HG03280 (cell line): Measurements from ENCODE around the gene CELF2.
A peak's percentile ranks its signal among the peaks of the same experiment; 100 is the strongest.

Source experiments
- ATAC-seq: cut with Tn5 transposase; IDR thresholded peaks from one replicate; pipeline ENCODE4 v1.9.1; 2021; ENCODE audit warnings: mild to moderate bottlenecking, moderate library complexity; ENCODE audit not compliant: unreplicated experiment

The CELF2 gene

DNA sequence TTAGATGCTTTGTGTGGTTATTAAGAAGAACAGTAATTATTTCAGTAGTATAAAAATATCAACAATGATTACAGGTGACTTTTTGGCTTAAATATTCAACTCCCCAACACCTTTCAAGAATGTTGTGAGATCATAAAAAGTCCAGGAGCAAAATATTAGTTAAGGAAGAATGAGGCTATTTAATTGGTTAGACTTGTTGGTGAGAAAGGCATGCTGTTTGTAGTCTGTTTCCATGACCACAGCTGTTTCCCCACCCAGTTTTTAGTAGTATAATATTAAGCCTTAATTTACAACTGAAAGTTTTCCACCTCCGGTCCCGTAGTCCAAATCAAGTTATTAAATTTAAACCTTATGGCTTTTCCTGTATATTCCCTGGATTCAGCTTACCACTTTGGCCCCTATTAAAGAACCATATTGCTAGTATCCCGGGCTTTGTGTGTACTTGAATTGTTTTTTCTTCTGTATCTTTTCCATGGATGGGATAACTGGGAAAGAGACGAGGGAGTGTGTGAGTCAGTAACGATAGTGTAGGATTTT lies 133.3 kb downstream of the CELF2 start:
- no peak for ATAC-seq

DNA sequence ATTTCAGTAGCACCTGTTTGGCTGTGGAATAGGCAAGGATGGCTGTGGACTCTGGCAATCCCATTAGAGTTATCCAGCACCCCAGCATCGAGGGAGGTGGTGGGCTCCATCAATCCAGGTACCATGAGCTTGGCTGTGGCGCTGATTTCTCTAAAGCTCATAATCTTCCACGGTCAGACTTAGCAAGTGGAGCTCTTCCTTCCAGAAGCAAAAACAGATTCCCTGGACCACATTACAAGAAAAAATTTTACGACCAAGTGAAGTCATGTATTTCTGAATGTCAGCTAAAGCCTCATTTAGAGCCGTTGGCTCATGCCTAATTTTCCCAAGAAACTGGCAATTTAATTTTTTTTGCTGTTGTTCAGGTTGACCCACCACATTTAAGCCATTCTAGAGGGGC lies 135.1 kb downstream of the CELF2 start:
- ATAC-seq, result no peak

DNA sequence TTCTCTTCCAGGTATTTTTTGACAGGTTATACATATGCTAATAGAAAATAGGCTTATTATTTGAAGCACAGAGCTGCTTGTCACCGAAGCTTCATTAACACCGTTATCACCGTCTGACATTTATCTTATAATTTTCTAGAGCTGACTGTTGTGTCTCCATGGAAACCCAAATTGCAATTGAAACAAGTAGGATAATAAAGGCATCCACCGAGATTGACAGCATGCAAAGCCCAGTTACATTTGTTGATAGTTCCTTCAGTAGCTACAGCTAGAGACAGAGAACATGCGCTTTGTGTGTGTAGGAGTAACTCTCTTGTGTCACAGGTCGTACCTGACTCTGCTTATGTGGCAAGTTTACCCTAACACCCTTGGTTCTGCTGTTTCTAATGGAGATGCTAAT lies 135.6 kb downstream of the CELF2 start:
- no peak for ATAC-seq

DNA sequence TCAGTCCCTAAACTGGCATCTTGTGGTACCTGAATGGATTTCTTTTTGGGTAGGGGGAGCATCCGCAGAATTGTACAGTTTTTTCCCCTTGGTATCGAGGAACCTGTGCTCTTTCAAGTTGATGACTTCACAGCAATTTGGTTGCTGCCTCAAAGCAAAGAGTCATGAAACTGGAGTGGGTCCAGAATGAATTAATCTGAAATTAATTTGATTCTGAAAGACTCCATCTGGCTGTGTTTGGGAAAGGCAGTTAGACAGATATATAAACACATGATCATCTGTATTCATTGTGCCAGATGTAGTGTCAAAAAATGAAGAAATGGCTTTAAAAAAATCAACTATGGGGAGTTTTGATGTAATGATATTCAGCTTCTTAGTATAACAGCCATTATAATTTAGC lies 136.1 kb downstream of the CELF2 start:
- no peak for ATAC-seq

DNA sequence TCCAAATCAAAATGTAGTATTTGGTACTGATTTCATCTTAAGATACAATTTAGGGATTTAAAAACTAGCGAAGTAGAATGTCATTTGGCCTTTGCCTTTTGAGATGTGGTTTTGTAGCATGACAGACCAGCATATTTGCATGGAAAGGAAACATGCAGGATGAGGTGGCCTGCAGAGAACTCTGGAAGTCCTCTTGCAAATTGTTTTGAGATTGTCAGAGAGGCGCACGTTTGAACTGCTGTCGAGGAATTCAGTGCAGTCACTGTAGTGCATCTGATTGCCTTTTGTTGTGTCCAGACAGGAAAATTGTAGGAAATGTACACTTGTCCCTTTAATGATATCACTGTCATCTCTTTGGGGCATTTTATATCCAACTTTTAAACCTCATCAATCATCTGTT lies 136.7 kb downstream of the CELF2 start:
- no peak for ATAC-seq

DNA sequence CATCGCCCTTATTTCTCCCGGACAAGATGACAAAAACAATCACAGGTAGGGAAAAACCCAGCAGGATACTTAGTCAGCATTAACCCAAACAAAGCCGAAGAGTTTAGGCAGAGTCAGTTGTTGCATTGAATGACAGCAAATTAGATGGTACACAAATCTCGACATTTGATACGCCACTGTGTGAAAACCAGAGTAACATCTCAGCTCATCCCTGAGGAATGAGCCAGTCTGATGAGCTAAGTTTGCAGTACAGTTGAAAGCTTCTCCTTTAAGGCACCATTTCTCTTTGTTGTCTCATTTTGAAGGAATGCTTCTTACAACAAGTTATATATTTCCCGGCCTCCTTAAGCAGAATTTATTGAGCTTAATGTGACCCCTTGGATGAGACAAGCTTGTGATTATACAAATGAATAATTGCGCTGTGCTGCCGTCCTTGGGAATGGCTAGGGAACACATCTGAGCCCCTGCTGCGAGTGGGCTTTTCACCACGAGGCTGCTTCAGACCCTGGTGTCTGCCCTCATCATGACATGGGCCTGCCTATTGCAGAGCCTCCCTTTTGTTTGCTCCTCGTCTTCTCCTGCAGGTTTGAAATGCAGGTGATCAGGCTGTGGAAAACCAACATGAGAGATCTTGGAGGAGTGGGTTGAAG lies 137.3 kb downstream of the CELF2 start:
- no peak for ATAC-seq

DNA sequence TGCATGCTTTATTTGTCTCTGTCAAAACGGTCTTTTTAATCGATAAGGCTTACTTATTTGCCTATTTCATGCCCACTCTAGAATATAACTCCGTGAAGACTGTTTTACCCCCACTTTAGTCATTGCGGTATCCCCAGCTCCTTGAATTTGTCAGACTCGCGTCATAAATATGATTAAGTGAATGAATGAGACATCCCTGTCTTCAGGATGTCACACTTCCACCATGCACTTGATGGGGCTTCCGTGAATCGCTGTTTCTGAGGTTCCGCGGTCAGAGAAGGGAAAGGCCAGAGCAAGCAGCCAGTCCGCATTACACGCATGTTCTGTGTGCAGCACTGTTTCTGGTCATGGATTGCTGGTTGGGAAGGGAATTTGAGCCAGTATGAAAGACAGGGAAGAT lies 138.8 kb downstream of the CELF2 start:
- no peak for ATAC-seq

DNA sequence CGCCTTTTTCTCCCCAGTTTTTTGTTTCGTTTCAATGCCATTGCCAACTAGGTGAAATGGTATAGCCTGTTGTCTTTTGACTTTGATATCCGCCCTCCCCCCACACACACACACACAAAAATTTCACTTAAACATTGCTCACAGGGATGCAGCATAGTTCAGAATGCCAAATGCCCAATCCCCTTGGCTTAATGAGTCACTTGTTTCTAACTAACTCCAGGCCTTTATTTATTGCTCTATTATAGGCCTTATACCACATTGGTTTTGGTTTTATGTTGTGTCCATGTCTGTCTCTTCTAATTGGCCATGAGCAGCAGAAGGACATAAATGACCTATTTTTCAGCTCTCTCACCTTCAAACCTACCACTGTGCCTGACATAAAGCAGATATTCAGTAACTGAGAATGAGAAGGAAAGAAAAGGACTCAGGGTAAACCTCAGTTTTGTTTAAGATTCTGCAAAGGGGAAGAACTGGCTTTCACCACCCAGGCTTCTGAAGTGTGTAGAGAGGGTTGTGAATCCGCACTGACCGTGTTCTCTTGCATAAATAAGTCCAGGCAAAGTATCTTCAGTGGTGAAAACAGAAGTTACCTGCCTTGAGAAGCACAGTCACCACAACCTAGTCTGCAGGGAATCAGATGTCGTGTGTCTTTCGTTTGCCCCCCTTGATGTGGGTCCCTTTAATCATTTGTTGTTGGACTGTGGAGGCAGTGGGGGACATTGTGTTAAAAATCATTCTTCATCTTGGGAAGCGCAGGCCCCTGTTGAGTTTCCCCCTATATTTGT lies 139.8 kb downstream of the CELF2 start:
- no peak for ATAC-seq

DNA sequence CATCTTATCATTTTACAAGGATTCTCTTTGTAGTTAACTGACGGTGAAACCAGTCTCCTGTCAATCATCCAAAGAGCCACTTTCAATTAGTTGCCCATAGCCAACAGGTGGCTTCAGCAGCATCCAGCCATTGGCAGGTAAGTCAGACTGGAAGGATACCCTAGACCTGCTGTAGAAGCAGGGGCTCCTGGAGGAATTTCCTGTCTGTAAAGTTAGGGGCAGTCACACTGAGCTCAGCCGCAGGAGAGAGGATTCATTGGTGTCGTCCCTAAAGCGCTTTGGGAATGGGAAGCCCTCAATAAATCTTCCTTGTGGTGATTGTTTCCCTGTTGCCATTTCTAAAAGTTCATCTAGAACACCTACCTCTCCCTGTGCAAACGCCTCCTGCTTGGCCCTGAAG lies 140.4 kb downstream of the CELF2 start:
- ATAC-seq, result no peak

DNA sequence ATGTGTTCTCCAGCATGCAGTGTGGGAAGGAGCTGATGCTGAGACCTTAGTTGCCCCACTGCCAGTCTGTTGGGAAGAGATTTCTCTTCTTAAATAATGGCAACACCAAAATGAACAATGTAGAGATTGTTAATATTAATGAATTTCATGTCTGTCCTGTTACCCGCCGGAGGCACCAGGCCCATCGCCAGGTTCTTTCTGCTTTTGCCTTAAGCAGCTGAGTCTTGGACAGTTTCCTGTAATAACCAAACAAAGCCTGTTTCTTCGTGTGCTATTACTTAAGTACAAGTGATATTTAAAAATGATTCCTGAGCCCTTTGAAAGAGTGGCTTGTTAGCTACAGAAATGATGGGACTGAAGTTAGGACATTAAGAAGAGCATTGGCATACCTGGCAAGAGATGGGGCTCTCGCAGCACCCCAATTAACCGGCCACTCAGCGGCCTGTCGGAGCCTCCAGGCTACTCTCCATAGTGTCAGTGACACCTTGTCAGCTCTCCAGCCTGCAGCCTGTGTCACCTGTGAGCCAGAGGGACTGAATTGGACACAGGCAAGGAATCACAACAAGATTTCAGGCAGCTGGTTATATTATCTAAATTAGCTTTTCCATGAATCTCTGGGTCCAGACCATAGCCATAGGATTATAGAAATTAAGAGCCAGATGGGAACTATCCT lies 142.0 kb downstream of the CELF2 start:
- no peak for ATAC-seq

DNA sequence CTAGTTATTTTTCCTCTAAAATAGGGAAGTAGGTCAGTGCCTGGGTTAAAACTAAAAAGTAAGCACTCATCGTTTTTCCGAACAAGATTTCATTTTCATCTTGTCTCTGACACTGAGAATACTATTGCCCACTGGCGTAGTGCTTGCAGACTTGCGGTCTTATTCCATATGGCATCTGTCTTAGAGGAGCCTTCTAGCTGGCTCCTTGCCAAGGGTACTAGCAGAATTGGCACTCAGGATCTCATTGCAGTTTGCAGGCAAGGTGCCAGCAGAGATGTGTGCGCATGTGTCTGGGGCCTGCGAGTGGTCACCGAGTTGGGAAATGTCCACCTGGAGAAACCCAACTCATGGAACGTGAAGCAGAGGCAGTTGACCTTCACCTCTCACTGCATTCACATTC lies 143.4 kb downstream of the CELF2 start:
- ATAC-seq, result no peak

DNA sequence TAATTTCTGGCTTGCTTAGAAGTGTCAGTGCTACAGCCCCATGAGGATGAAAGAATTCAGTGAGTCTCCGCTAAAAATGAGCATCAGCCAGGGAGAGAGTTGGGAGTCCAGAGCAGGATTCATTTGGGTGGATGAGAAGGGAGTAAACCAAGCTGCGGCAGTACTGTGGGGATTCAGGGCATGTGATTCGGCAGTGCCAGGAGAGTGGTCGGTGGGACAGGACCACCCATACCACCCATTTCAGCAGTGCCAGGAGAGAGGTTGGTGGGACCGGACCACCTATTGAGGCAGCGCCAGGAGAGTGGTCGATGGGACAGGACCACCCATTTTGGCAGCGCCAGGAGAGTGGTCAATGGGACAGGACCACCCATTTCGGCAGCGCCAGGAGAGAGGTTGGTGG lies 144.2 kb downstream of the CELF2 start:
- ATAC-seq, result no peak

DNA sequence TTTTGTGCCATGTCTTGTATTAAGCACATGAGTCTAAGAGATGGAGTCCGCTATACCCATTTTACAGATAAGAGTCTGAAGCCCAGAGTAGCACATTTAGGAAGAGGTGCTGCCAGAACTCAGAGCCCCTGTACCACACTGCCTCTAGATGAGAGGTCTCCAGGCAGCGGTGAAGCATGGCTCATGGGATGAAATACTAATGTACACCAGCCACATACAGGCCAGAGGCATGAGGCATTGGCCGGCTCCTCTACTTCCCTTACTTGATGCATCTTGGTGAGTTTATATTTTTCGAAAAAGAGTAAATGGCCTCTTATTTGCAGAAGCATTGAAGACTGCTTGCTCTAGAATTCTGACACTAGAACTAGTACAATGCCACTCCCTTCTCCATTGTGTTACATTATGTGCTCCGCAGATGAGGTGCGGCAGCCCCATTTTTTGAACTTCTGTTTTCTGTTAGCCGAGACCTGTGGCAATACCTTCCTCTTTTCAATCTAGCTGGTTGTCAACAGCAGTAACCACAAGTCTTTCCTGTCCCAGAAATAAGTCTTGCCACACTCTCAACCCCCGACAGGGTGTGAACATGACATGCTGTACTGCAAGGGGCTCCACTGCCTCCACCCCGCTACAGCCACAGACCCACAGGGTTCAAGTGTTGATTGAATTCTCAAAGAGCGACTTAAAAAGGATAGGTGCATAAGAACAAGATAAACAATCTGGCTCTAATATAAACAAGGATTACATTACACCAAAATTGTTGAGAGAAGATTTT lies 145.3 kb downstream of the CELF2 start:
- ATAC-seq, result peak; percentile 60

DNA sequence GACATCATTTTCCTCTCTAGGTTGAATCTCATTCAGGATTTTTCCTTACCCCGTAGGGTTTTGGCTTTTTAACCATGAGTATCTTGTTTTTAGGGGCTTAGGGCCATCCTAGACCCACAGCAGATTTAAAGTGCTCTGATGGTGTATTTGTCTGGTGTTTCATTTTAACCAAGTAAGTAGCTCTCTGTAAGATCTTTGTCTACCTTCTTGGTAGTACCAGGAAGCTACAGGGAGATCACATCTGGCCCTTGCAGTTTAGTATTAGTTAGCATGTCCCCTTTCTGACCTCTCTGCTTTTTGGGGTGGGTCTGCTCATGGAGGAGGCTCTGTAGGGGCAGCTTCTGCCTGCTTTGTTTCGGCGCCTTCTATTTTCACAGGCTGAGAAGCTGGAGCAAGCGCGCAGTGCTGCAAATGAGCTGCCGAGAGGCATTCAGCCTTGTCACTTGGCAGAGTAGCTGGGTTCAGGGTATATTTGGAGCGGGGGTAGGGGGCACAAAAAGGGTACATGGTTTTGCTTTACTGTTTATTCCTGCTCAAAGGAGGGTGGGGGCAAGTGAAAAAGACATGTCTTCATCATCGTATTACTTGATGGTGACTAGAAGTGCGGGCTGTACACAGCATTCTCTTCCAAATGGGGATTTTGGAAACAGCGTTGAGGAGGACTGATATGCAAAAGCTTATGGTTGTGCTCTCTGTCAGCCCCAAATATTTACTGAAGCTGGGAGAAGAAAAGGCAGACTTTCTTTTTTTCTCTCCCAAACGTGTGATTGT lies 146.3 kb downstream of the CELF2 start:
- no peak for ATAC-seq

DNA sequence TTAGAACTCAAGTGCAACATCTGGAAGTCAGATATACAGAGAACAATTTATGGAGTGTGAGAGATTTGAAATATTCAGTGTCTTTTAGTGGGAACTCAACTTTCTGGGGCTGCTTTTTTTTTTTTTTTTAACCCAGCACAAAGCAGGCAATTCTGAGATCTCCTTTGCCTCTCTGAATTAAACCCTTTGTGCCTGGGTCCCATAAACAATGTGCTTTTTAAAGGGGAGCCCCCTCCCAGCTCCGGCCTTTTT lies 146.8 kb downstream of the CELF2 start:
- no peak for ATAC-seq

DNA sequence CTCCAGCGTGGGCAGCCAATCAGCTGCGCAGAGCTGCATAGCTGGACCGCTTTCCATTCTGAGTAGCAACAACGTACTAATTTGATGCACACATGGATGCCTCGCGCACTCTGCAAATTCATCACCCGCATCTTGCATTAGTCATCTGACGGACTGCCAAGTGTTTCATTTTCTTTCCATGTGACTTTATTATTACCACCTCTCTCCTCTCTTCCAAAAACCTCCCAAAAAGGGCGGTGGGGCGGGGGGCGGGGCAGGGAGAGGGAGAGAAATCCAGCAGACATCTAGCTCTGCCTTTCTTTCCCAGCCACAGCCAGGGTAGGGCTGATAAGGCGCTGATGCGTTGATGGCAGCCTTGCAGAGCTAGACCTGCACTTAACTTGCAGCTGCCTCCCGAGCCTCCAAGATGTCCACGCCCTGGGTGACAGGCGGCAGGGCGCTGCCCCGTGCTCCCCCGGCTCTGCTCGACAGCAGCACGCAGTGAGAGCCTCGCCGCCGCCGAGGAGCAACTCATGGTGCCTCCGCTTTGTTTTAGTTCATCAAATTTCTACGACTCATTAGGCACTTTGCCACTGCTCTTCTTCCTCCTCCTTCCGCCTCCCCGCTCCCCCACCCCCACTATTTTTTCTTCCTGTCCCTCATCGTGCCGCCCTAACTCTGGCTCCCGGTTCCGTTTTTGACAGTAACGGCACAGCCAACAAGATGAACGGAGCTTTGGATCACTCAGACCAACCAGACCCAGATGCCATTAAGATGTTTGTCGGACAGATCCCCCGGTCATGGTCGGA lies 147.3 kb downstream of the CELF2 start:
- peak; percentile 19 for ATAC-seq

DNA sequence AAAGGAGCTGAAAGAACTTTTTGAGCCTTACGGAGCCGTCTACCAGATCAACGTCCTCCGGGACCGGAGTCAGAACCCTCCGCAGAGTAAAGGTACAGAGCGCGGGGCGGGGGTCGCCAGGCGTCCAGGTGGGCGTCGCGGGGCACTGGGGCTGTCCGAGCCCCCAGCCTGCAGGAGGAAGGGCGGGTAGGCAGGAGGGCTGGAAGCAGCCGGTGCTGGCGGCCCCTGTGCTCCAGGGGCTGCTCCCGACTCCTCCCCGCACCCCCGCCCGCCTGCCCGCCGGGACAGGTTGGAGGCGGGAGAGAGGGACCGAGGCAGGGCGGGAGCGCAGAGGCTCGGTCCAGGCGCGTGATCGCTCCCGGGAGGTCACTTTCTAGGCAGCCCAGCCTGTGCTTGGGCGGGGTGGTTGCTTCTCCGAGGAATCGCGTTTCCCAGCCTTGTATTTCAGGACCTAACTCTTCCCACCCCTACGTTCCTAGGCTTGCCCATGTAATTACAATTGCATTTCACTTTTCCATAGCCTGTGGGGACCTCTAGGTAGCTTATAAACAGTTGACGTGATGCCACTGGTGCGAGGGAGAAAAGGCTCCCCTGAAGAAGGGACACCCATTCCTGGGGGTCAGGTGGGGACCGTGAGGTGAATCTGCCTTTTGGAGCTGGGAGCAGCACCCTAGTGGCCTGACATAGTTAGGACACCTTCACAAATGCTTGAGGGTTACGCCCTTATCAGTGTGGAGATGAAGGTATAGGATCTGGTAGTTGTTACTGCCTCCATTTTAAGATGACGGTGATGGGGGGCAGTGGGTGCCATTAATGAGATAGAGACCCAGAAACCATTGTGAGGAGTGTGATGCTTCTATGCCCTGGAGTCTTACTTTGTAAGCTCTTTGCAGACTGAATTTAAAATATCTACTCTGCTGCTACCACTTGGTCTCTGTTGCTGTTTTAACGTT lies 148.2 kb downstream of the CELF2 start:
- peak; percentile 61 for ATAC-seq

DNA sequence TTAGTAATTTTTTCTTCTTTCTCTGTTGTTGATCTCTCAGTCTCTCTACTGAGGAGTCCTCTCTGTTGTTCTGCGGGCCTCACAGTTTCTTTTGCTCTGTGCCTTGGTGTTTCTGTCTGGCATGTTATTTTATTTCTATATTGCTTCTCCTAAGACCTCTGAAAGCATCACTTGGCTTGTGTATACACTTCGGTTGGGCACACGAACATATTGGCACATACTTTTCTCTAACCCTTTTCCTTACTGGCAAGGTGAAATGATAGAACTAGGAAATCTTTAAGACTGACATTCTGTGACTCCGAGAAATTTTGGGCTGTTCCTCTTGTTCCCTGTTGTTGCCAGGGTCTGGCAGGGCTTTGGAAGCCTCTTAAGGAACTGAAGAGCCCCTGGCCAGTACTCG lies 148.9 kb downstream of the CELF2 start:
- no peak for ATAC-seq
